GM18508 (cell line): Measurements from ENCODE around the gene ADGRB3.
"Not testable (repeated sequence)": the region's sequence is repeated elsewhere in the genome, so short reads cannot be mapped to it uniquely, and the experiment has no call there.

ENCODE experiments used
- ATAC-seq: cut with Tn5 transposase; IDR thresholded peaks from one replicate; pipeline ENCODE4 v1.9.1; 2021; ENCODE audit warnings: moderate number of reproducible peaks; ENCODE audit not compliant: insufficient read depth, unreplicated experiment

Gene ADGRB3

DNA sequence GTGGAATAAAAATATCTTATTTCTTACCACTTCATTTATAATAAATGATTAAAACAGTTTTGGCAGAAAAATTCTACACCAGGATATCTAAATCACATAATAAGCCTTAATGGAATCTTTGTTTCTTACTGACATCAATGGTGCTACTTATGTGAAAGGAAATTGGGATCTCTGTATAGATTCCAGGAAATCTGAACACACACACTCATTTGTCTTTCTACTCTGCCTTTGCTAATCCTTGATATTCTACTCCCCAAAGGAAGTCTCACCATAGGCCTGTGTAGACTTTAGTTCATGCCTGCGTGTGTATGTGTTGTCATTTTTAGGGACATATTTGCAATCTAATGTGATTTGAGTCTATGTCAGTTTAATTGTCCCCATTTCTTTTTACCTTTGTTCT lies 7.9 kb downstream of the ADGRB3 start:
- ATAC-seq: no peak

DNA sequence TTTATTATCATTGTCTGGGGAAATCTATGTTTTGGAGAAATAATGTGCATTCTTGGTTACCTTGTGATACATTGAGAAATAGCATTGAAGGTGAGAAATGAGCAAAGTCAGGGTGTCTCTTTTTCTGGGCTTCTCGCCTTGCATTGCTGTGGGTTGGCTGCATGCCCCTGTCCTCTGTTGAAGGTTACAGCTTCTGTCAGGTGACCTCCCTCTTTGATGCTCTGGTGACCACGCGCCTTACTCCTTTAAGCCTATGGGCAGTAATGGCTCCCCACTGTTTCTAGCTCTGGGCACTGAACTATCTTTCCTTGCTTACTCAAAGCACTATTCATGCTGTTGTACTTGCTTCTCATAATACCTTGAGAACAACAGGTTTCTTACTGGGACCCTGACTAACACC lies 14.6 kb downstream of the ADGRB3 start:
- ATAC-seq: no peak

DNA sequence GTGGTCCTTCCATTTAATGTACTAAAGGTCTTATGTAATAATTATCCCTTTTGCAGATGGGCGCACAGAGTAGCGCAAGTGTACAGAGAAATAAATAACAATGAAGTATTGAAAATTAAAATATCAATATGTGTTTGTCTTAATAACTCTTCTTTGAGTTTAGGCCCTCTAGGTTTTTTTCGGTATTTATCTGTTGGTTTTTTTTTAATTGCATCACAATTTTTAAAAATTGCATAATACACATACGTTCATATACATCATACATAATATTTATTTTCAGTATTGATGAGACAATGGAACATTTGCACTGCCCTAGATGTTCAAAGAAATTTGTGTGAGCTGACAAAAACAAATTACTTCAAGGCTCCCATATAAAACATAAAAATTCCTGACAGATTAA lies 15.1 kb downstream of the ADGRB3 start:
- no peak for ATAC-seq

DNA sequence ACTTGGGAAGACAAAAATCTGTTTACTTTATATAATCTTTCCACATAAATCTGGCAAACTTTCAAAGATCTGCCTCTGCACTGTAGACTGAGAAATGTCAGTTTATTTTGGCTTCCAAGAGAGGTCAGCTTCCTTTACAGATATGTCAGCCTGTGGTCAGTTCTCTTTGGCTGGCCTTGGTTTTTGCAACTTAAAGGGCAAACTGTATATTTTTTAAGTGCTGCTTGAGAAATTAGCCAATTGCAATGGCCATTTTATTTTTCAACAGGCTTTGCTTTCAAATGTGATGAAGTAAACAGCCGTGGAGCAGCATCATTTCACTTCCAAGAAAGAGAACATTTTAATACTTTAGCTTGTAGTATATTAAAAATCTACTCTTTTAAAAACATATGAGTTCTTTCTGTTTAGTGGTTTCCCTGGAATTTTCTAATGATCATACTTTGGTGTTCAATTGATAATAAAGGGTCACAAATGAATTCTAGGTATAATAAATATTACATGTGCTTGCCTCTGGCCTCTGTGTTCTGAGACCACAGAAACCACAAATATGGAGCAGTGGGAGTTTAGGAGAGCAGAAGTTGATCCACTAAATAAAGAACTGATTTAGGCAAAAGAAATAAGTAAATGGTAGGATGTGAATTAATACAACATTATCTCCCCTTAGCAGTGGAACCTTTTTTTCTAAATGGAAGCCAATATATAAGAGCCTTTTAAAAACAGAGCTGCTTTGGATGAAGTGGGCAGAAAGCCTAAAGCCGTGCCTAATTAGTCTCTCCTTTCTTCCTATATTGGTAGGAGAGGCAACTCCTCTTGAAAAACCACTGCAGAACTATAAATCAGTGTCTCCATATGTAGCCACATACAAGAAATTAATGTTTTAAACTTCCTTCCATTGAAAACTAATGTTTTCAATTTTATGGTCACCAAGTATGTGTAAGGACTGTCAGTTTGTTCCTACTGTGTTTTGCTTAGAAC lies 16.2 kb downstream of the ADGRB3 start:
- ATAC-seq: no peak

DNA sequence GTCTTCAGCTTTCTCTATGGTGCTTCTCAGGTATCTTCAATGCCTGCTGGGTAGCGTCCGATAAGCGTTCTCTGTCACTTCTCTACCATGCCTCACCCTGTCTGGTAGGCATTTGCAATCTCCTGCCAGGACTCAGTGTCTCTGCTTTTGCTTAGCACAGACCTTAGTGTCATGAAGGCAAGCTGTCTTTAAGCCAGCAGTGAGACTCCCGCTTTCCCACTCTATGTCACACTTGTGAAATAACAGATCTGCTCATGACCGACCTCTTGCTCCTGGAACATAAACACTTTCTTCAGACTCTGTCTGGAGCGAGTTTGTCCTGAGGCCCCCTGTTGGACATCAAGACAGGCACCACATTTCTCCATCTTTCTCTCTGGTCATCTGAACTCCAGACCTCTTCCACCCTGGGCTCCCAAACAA lies 17.0 kb downstream of the ADGRB3 start:
- no peak for ATAC-seq

DNA sequence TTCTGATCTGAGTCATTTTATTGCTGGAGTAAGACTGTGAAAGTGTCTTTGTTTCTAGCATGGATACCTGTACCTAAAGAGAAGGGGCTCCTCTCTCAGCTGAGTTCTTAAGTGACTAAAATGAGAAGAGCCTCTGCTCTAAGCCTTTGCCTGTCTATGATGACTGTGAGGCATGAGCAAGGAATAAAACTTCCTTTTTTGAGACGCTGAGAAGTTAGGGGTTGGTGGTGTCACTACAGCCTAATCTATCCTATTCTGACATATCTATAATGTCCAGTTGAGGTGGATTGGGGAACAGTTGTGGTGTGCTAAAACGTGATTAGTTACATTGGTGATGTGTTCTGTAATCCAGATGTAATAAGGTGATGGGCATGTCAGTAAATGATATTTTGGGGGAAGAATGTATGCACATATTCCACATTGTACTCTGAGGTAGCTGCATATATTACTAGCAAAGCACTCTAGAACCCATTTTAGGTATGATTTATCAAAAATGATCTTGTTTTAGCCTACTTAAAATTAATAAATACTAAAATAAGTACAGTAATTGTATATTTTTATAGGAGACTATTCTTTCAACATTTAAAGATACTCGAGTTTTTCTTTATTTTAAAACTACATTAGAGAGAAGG lies 18.1 kb downstream of the ADGRB3 start:
- no peak for ATAC-seq

DNA sequence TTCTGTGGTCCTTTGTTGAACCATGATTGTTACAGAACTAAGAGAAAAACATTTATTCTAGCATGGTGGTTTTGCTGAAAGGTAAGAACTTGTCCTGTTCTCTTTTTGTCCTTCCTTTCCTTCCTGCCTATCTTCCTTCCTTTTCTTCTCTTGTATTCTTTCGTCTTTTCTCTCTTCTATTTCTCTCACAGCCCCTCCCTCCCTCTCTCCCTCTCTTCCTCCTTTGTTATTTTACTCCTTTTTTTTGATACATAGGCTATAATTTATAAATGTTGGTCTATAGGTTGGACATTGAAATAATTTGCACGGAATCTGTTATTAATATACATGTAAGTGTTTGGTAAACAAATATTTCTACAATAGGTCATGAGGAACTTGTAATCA lies 18.6 kb downstream of the ADGRB3 start:
- no peak for ATAC-seq

DNA sequence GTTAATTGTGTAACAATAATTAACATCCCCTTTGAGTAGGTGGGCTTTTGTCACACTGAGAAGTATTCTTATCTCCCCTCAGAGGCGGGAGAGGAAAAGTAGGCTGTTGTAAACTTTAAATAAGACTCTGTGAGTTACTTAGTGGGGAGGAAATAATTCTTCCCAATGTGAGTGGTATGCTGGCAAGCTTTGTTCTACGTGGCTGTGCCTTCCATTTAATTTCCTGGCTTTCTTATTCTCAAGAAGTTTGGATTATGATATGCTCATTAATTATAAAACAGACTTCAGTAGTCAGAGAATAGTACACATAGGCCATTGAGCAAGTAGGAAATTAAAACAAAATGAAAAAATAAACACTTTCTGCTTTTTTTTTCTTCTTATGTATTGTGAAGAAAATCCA lies 19.1 kb downstream of the ADGRB3 start:
- ATAC-seq: no peak

DNA sequence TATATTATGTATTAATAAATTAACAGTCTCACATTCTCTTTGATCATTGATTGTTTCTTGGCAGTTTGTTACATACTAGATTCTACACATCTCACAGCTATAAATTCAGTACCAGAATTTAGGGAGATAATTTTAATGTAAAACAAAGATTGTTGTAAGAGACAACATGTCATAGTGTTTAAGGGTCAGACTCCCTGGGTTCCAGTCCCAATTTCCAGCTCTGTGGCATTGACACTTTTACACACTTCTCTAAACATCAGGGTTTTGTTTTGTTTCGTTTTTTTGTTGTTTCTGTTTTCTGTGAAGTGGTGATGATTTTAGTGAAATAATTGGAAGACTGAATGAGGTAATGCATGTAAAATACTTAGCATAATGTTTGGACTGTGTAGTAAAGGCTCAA lies 19.9 kb downstream of the ADGRB3 start:
- no peak for ATAC-seq

DNA sequence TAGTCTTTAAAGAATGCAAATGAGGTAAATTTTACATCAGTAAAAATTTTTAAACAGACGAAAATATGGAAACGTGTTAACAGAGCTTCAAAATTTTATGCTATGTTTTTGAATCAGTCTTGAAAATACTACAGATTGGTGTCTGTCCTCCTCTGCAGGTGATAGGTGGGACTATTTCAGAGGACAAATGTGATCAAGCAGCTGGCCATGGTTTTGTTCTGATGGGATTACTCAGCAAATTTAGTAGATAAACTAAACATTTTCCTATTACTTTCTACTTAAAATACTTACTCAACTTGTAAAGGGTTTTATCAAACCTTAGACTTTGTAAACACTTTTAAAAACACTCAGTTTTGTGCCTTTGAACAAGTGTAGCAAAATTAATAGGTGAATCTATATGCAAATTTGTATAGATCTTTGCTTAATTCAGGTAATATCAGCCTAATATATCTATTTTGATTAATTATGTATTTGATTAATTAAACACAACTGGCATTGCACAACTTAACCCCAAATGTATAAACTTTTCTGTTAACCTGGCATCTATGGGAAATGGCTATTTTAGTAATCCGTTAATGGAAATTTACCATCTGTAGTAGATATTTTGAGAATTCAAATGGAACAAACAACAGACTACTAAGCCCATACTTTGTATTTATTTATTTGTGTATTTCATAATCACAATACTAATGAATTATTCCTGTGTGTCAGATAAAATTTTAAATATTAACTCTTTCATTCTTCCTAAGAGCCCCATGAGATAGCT lies 22.5 kb downstream of the ADGRB3 start:
- ATAC-seq: no peak

DNA sequence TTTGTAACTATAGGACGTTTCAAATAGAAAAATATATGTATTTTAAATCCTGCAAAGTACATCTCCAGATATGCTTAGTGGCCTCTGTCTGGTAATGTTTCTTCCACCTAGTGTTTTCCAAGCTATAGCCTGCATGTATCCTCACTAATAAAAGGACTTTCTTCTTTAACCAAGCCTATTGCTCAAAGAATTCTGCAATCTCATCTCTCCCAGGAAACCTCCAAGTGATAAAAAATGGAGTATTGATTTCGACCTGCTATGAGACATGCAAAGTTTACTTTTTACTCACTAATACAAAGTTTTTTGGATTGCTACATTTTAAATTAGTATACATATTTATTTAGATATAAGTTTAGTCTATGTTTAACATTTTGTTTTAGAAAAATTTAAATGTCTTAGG lies 23.3 kb downstream of the ADGRB3 start:
- ATAC-seq: no peak

DNA sequence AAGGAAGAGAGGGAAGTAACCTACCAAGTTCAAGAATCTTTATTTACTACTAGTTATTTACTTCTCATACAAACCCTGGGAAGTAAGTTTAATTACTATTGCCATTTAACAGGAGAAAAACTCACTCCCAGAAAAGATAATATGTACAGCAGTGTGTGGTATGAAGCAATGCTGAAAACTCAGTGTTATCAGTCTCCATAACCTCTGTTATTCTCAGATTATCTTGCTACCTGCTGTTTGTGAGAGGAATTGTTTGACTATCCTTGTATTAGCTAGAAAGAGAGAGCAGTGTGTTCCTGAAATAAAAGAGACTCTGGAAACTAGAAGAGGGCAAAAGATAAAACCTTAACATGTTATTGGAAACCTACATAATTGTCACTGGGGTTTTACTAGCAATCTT lies 38.2 kb downstream of the ADGRB3 start:
- ATAC-seq: no peak

DNA sequence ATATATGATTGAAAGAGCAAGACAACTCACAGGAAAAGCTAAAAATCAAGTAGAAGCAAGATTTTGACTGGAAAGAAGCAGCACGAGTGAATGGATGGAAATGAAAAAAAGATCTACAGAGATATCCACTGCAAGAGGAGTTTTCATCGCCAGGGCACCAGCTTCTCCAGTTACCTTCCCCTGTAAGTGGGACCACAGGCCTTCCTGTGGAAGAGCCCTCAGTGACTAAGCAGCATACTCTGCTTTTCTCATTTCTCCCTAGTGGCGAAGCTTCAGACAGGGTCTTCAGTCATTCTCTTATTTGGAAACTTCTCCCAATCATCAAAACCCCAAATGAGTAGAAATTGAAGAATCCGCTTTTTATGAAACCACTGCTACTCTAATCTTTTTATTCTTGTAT lies 40.5 kb downstream of the ADGRB3 start:
- no peak for ATAC-seq

DNA sequence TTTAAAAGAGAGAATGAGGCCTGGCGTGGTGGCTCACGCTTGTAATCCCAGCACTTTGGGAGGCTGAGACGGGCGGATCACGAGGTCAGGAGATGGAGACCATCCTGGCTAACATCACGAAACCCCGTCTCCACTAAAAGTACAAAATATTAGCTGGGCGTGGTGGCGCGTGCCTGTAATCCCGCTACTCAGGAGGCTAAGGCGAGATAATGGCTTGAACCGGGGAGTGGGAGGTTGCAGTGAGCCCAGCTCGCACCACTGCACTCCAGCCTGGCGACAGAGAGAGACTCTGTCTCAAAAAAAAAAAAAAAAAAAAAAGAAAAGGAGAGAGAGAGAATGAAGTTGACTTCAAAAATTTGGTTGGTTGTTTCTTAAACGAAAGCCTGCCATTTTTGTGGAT lies 41.0 kb downstream of the ADGRB3 start:
- ATAC-seq: not testable (repeated sequence)

DNA sequence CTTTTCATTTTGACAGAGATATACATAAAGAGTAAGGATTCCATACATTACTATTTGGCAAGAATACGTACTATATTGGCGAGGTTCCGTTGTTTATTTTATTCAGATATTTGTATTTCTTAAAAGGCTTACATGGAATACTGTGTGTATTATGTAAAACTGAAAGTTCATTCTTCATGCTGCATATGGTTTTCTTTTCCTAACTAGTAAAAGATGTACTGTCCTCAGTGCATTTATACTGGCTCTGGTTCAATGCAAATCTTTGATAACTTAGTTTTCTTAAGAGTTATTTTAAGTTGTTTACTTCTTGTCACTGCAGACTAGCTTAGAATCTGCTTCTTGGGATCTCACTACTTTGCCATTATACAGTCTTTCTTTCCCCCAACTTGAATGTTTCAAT lies 42.0 kb downstream of the ADGRB3 start:
- ATAC-seq: no peak

DNA sequence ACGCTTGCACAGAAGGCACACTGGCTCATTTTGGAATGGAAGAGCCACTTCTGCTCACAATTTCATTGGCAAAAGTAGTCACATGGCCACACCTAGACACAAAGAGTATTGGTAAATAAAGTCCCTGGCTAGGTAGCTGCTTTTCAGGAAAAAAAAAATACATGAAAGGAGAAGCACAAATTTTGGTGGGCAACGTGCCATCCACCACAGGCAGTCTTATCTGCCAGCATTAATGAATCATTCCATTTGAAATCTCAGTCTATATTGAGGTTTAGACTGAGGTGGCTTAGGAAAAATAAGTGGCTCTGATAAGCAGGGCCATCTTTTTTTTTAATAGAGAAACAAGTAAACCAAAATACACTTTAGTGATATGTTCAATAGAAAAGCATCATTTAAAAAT lies 44.3 kb downstream of the ADGRB3 start:
- ATAC-seq: no peak

DNA sequence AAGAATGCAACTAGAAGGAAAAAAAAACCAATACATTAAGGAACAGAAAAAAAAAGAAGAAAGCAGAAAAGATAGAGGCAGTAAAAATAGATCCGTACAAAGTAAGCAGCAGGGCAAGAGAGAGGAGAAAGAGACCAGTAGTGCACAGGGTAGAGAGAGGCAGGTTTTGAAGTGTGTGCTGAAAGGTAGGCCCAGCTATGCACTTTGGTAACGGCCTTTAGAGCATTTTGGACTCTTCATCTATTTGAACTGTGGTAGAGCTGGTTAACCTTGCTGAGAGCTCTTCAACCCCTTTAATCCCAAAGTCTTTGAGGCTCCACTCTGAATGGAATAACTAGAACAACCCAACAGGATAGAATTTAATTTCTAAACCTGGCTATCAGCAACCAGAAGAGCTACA lies 45.2 kb downstream of the ADGRB3 start:
- ATAC-seq: no peak

DNA sequence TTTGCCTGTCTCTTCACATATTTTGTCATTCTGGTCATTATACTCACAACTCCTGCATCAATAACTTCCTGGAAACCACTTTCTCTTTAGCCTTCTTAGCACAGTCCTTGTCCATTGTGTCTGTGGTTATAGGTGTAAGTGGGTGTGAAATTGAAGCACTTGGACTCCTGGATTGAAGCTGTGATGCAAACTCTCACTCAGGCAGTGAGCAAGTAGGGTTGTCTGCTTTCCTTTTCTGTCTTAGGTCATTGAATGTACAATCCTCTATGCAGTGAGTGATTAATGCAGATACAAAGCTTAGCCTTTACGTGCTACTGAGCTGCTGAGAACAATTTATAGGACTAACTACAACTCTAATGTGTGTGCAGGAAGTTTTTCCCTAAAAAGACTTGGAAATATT lies 54.8 kb downstream of the ADGRB3 start:
- no peak for ATAC-seq

DNA sequence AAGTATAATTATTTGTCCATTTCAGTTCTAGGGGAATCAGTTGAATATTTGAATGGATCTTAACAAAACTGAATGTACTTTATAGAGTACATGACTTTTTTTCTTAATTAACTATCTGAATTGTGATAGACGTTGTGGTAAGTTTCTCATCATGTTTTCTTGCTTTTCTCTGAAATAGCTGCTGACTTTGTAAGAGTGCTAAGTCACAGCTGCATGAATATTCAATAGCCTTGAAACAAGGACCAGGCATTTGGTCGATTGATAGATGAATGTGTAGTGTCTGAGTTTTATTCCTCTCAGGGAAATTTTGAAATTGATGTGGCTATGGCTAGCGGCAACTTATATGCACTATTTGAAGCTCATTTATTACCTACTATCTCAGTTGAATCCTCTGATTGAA lies 56.0 kb downstream of the ADGRB3 start:
- ATAC-seq: no peak

DNA sequence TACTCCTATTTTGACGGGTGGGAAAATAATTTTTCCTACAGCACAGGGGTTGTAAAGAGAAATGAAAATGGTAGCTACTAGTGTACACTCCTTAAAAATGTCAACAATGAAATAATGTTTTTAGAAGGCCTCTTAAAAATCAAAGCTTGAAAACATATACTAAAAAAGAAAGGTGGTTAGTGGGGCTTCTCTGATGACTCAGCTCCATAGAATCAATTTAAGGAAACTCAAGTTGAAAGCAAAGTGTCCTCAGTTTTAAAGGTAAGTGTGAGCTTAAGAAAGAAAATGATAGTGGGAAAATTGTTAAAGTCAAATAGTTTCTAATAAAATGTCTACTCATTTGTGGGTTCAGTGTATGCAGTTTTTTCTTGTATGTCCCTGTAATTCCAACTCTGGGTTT lies 58.2 kb downstream of the ADGRB3 start:
- no peak for ATAC-seq

DNA sequence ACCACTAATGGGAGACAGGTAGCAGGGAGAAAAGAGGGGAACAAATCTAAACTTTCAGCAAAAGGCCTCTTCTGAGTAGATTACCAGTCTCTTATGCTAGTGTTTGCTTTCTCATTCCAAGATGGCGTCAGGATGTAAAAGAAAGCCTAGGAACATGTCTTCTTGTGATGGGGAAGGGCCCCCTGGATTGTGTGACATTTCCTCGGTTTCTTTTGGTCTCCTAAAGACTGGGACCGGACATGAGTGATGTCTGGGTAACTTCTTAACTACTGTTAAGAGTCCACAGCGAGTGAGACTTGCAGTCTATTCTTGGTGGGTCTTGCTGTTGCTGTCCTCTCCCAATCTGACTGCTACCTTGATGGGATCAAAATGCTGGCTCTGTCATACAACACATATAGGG lies 60.3 kb downstream of the ADGRB3 start:
- ATAC-seq: no peak
